ENCODE measurements around the gene GSTM3. TPM values are rescaled to one million over a fixed set of nuclear protein-coding genes. Genes with fewer than 3 reads are reported as not detected.
A peak's percentile ranks its signal among the peaks of the same experiment; 100 is the strongest.
"Not testable (repeated sequence)": the region's sequence is repeated elsewhere in the genome, so short reads cannot be mapped to it uniquely, and the experiment has no call there.

The GSTM3 gene
- total and polyA plus RNA-seq, 4 donors: 11.0 to 39.5 (median 22.9) TPM

DNA sequence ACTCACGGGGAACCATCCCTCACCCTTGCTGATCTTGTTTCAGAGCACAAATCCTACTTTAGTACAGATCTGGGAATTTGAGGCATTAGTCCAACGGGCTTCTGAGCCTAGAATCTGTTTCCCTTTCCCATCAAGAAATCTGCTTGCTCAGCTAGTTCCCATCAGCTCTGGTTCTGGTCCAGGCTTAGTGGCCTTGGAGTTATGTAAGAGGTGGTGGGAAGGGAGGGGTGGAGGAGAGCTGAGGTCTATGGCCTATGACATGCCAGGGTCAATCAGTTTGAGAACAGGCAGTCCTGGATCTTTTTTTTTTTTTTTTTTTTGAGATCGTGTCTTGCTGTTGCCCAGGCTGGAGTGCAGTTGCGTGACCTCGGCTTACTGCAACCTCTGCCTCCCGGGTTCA is 49.1 kb downstream of the GSTM3 start:
- 64% methylated on average over 6 of the region's 6 CpGs; no CpG with 5 or more reads in 1 of the 2 donors for WGBS, 2 donors
- ATAC-seq (ENCODE audit: insufficient read depth, low FRiP score): no peak
- H3K36me3 ChIP-seq (ENCODE audit: control insufficient read depth in 4 of 4, insufficient read depth in 4 of 4, low read length in 4 of 4): peaks cover 0 to 24% (median 0%) of the 10 kb centered on the region in 4 donors

DNA sequence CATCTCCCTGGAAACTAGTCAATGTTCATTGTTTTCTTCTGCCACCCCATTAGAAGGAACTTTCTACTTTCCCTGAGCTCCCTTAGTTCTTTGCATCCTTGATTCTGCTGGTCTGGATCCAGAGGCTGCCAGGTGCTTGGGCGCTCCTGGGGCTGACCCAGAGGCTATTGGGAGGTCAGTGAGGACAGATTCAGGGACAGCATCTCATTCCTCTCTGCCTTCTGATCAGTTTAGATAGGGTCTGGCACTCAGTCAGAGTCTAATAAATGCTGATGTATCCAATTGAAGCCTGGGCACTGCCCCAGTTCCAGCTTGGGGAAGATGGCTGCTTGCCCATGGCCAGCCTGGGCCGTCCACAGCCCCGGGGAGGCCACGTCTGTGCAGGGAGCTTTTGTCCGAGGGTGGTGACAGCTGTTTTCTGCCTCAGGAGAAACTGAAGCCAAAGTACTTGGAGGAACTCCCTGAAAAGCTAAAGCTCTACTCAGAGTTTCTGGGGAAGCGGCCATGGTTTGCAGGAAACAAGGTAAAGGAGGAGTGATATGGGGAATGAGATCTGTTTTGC is 50.9 kb downstream of the GSTM3 start:
- H3K4me1 ChIP-seq (ENCODE audit: control insufficient read depth in 5 of 5, insufficient read depth in 5 of 5, low read length in 5 of 5): peaks cover 0 to 2% (median 0%) of the 10 kb centered on the region in 5 donors
- no peak overlapping the region for H3K4me3 ChIP-seq
- no peak for ATAC-seq (ENCODE audit: insufficient read depth, low FRiP score)
- TF ChIP-seq, protein P1, sequence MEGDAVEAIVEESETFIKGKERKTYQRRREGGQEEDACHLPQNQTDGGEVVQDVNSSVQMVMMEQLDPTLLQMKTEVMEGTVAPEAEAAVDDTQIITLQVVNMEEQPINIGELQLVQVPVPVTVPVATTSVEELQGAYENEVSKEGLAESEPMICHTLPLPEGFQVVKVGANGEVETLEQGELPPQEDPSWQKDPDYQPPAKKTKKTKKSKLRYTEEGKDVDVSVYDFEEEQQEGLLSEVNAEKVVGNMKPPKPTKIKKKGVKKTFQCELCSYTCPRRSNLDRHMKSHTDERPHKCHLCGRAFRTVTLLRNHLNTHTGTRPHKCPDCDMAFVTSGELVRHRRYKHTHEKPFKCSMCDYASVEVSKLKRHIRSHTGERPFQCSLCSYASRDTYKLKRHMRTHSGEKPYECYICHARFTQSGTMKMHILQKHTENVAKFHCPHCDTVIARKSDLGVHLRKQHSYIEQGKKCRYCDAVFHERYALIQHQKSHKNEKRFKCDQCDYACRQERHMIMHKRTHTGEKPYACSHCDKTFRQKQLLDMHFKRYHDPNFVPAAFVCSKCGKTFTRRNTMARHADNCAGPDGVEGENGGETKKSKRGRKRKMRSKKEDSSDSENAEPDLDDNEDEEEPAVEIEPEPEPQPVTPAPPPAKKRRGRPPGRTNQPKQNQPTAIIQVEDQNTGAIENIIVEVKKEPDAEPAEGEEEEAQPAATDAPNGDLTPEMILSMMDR (IDR thresholded peaks at IDR 0.05; ENCODE audit: control extremely low read depth, extremely low read depth): no peak
- 84% methylated on average over 6 of the region's 6 CpGs; no CpG with 5 or more reads in 1 of the 2 donors for WGBS, 2 donors
- H3K36me3 ChIP-seq (ENCODE audit: control insufficient read depth in 4 of 4, insufficient read depth in 4 of 4, low read length in 4 of 4): peaks cover 0 to 19% (median 0%) of the 10 kb centered on the region in 4 donors
- H3K27me3 ChIP-seq (ENCODE audit: control insufficient read depth in 3 of 3, insufficient read depth in 3 of 3, low read length in 2 of 3): no peaks in the 10 kb centered on the region
- H3K9ac ChIP-seq (ENCODE audit: insufficient read depth in 1 of 2, low read length in 2 of 2): no peak overlapping the region
- no peaks in the 10 kb centered on the region for H3K9me3 ChIP-seq (ENCODE audit: control insufficient read depth in 4 of 4, insufficient read depth in 3 of 4, low read length in 3 of 4)
- no peak for DNase-seq
- no peak overlapping the region for H3K27ac ChIP-seq (ENCODE audit: low read depth in 1 of 2, low read length in 1 of 2)

More for the DNA sequence above, 49.1 kb downstream of the GSTM3 start:
- Histone ChIP-seq H3K27ac (ENCODE audit: low read depth in 1 of 2, low read length in 1 of 2) (peak overlapping the region in 1 of 2 donors; percentile 22), H3K9ac (ENCODE audit: insufficient read depth in 1 of 2, low read length in 2 of 2) (no peak overlapping the region), H3K27me3 (ENCODE audit: control insufficient read depth in 3 of 3, insufficient read depth in 3 of 3, low read length in 2 of 3) (no peaks in the 10 kb centered on the region), H3K4me3 (no peak overlapping the region), H3K4me1 (ENCODE audit: control insufficient read depth in 5 of 5, insufficient read depth in 5 of 5, low read length in 5 of 5) (peaks cover 0 to 2% (median 0%) of the 10 kb centered on the region in 5 donors), H3K9me3 (ENCODE audit: control insufficient read depth in 4 of 4, insufficient read depth in 3 of 4, low read length in 3 of 4) (no peaks in the 10 kb centered on the region)
- TF ChIP-seq, protein P1 (IDR thresholded peaks at IDR 0.05; ENCODE audit: control extremely low read depth, extremely low read depth): no peak
- DNase-seq: no peak

DNA sequence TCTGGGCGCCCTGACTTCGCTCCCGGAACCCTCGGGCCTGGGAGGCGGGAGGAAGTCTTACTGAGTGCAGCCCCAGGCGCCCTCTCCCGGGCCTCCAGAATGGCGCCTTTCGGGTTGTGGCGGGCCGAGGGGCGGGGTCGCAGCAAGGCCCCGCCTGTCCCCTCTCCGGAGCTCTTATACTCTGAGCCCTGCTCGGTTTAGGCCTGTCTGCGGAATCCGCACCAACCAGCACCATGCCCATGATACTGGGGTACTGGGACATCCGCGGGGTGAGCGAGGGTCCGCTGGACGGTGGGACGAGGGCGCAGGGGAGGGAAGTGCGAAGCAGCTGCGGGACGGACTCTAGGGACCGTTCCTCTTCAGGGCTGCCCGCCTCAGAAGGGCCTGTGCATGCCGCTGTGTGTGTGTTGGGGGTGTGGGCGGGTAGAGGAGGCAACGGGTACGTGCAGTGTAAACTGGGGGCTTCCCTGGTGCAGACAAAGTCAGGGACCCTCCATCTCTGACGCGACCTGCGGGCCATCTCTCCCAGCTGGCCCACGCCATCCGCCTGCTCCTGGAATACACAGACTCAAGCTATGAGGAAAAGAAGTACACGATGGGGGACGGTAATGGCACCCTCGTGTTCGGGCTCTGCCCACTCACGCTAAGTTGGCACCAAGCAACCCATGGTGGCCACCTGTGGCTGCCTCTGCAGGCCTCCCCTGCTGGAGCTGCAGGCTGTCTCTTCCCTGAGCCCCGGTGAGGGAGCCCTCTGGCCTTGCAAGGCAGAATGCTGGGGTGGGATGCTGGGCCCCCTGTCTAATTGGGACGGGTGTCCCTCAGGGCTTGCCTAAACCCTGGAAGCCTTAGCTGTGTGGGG is 53.0 kb downstream of the GSTM3 start, which contains the start of gene GSTM1:
TSS of gene GSTM1 (plus strand) at position 177 of the 859 bp plus-strand sequence. CDS start at position 234, 57 bp downstream.
- DNase-seq (peak in 1 of 3 donors; percentile 93), ATAC-seq (ENCODE audit: insufficient read depth, low FRiP score) (no peak)
- Histone ChIP-seq H3K9me3 (ENCODE audit: control insufficient read depth in 4 of 4, insufficient read depth in 3 of 4, low read length in 3 of 4) (no peaks in the 10 kb centered on the region), H3K27ac (ENCODE audit: low read depth in 1 of 2, low read length in 1 of 2) (peak within 1 kb of the TSS in 1 of 2 donors; percentile 93), H3K36me3 (ENCODE audit: control insufficient read depth in 4 of 4, insufficient read depth in 4 of 4, low read length in 4 of 4) (peaks cover 0 to 19% (median 0%) of the 10 kb centered on the region in 4 donors), H3K4me3 (peak within 1 kb of the TSS; percentile 71), H3K4me1 (ENCODE audit: control insufficient read depth in 5 of 5, insufficient read depth in 5 of 5, low read length in 5 of 5) (peaks cover 0 to 2% (median 0%) of the 10 kb centered on the region in 5 donors), H3K27me3 (ENCODE audit: control insufficient read depth in 3 of 3, insufficient read depth in 3 of 3, low read length in 2 of 3) (no peaks in the 10 kb centered on the region), H3K9ac (ENCODE audit: insufficient read depth in 1 of 2, low read length in 2 of 2) (no peak within 1 kb of the TSS)
- WGBS, 2 donors: 1% methylated on average over 46 of the region's 46 CpGs; no CpG with 5 or more reads in 1 of the 2 donors
- TF ChIP-seq, protein P1 (IDR thresholded peaks at IDR 0.05; ENCODE audit: control extremely low read depth, extremely low read depth): peak; percentile 55

DNA sequence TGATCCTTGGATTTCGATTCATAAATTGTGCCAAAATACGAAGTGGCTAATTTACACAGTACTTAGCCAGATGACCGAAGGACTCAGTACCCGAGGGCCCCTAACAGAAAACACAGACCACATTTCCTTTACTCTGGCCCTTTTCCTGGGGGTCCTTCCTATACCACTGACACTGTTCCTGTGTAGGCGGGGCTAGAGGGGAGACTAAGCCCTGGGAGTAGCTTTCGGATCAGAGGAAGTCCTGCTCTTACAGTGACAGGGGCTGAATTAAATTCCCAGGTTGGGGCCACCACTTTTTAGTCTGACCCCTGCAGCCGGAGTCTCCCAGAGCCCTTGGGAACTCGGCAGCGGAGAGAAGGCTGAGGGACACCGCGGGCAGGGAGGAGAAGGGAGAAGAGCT is 53.7 kb downstream of the GSTM3 start:
- Histone ChIP-seq H3K27ac (ENCODE audit: low read depth in 1 of 2, low read length in 1 of 2) (peak overlapping the region in 1 of 2 donors; percentile 93), H3K36me3 (ENCODE audit: control insufficient read depth in 4 of 4, insufficient read depth in 4 of 4, low read length in 4 of 4) (peaks cover 0 to 19% (median 0%) of the 10 kb centered on the region in 4 donors)
- H3K4me3 ChIP-seq; ATAC-seq (ENCODE audit: insufficient read depth, low FRiP score); H3K4me1 ChIP-seq (ENCODE audit: control insufficient read depth in 5 of 5, insufficient read depth in 5 of 5, low read length in 5 of 5); H3K9ac ChIP-seq (ENCODE audit: insufficient read depth in 1 of 2, low read length in 2 of 2); H3K27me3 ChIP-seq (ENCODE audit: control insufficient read depth in 3 of 3, insufficient read depth in 3 of 3, low read length in 2 of 3); H3K9me3 ChIP-seq (ENCODE audit: control insufficient read depth in 4 of 4, insufficient read depth in 3 of 4, low read length in 3 of 4): not testable (repeated sequence)
- WGBS, 2 donors: 25 to 48% methylated on average over 2 to 11 of the region's 11 CpGs
- peak in 1 of 3 donors; percentile 15 for DNase-seq

DNA sequence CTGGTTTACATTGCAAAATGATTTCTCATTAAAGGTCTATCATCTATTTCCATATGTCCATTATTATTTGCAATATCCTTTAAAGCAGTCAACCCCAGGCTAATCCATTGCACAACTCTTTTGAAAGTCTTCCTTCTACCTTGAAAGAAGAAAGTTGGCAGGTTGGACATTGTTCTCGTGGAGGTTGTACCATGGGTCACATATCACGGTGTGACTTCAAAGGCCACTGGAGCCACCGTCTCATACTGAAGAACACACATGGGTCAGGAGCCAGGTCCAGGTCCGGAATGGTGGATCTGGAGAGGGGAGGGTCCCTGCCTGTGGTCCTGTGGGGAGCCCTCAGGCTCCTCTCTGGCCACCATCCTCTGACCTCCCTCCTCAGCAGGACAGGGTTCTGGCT is 54.9 kb downstream of the GSTM3 start:
- not testable (repeated sequence) for H3K4me1 ChIP-seq (ENCODE audit: control insufficient read depth in 5 of 5, insufficient read depth in 5 of 5, low read length in 5 of 5); H3K4me3 ChIP-seq; H3K27ac ChIP-seq (ENCODE audit: low read depth in 1 of 2, low read length in 1 of 2); H3K9me3 ChIP-seq (ENCODE audit: control insufficient read depth in 4 of 4, insufficient read depth in 3 of 4, low read length in 3 of 4); H3K9ac ChIP-seq (ENCODE audit: insufficient read depth in 1 of 2, low read length in 2 of 2); ATAC-seq (ENCODE audit: insufficient read depth, low FRiP score); DNase-seq; H3K27me3 ChIP-seq (ENCODE audit: control insufficient read depth in 3 of 3, insufficient read depth in 3 of 3, low read length in 2 of 3)
- H3K36me3 ChIP-seq (ENCODE audit: control insufficient read depth in 4 of 4, insufficient read depth in 4 of 4, low read length in 4 of 4): peaks cover 0 to 14% (median 0%) of the 10 kb centered on the region in 4 donors
- WGBS, 2 donors: 74% methylated on average over 4 of the region's 4 CpGs; no CpG with 5 or more reads in 1 of the 2 donors

Data from lung (tissue), 12 donors.